GM18517 (cell line): ENCODE data around the gene ADAM17.
A peak's percentile ranks its signal among the peaks of the same experiment; 100 is the strongest.

ENCODE experiments used
- ATAC-seq: cut with Tn5 transposase; IDR thresholded peaks from one replicate; pipeline ENCODE4 v1.9.1; 2021; ENCODE audit warnings: mild to moderate bottlenecking, moderate library complexity; ENCODE audit not compliant: unreplicated experiment

ADAM17 gene

DNA sequence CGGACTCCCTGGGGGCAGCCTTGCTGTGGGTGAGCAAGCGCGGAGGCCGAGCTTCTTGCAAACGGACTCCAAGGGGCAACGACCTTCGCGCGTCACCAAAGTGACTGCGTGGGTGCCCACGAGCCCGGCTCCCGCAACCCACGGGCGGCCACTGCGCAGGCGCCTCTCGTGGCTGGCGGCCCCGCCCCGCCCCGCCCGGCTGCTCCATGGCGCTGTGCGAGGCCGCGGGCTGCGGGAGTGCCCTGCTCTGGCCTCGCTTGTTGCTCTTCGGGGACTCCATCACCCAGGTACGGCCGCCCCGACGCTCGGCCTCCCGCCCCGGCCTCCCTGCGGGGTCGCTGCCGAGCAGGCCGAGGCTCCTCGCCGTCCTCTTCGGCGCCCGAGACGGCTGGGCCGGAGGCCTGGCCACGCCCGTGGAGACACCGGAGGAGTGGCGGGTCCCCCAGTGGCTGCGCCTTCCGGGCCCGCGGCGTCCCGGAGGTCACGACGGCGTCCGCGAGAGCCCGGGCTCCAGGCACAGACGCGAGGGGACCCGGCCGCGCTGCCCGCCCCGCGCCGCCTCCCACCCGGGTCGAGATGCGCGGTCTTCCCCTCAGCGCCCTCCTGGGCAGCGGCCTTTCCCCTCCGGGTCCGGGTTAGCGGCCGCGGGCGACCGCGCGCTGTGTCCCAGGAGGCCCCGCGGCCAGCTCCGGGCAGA lies 81.1 kb downstream of the ADAM17 start, which contains the start of gene IAH1:
Gene IAH1 (plus strand): TSS at position 191 of the 697 bp plus-strand sequence. CDS start 16 bp downstream, at position 207.
- ATAC-seq, result peak; percentile 75

DNA sequence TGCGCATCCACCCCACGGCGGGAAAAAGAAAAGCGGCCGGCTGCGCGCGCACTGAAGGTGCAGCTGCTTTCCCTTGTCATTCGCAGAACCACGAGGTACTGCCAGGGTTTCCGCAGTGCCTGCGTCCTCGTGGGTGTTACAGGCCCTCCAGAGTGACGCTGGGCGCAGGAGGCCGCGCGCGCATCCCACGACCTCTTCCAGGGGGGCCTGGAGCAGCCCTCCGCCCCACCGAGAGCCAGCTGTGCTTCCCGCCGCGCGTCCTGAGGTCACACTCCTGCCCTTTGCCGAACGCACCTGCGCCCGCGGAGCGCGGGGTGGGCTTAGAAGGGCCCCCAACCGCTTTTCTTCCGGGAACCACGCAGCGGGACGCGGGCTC lies 81.7 kb downstream of the ADAM17 start:
- ATAC-seq, result peak; percentile 24

DNA sequence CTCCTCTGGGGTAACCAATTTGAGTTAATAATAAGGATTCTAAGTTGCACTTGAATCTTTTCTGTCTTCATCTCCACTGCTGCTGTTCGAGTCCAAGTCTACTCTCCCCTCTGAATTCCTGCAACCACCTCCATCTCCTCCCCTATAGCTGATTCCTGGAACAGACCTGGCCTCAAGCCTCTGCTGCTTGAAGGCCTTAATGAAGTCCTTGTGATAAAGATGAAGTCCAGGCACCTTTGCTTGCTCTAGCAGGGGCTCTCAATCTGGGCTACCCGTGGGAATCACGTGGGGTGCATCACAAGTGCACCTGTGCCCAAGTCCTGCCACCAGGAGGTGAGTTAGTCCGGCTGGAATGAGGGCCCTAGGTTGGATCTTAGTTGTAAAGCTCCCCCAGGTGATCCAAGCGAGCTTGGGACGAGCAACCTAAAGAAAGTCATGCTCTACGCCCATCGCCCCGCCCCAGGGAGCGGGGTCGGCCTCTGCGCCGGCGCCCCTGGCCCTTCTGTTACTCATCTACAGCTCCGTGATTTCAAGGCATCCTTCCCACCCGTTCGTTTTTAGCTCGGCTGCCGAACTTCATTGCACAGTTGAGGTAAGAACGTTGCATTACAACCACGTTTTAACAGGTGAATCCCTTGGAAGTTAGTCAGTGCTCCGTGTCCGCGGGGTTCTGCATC lies 82.2 kb downstream of the ADAM17 start:
- peak; percentile 8 for ATAC-seq

DNA sequence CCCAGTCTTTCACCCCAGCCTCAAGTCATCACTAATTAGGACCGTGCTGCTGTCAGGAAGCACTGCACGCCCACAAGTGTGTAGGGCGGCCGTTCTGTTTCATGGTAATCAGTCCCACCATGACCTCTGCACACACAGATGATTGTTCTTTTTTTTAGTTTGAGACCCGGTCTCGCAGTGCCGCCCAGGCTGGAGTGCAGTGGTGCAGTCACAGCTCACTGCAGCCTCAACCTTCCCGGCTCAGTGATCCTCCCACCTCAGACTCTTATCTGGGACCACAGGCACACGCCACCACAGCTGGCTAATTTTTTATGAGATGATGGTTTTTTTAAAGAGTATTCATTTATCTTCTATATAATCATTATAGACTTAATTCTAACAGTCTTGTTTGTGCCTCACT lies 83.1 kb downstream of the ADAM17 start:
- ATAC-seq, result no peak

DNA sequence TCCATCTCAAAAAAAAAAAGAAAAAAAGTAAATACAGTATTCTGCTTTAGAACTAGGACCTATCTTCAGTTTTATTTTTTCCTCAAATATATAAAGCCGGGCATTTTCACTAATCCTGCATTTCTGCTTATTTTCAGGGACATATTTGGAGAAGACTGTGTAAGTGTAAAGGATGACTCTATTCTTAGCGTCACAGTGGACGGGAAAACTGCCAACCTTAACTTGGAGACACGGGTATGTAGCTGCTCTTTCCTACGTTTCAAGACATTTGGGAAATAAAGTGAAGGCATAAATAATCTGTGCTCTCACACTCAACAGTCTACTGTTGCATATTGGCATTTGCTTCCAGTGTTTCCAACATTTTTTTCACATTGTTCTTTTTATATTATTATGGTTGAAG lies 84.4 kb downstream of the ADAM17 start:
- ATAC-seq, result no peak

DNA sequence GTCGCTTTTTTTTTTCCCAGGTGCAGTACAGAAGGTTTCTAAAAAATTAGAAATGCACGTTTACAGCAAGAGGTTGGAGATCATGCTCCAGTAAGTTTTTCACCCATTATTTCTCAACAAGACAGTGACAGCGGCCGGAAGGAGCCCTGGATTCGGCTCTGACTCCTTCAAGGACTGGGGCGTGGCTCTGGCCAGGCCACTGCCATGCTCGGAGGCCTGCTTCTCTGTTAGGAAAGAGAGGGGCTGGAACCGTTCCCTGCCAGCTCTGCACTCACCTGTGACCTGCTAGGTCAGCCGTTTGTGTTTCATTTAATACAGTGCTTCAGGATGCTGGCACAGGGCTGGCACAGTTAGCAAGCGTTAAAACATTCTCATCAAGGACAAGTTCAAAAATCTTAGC lies 87.9 kb downstream of the ADAM17 start:
- ATAC-seq, result no peak

DNA sequence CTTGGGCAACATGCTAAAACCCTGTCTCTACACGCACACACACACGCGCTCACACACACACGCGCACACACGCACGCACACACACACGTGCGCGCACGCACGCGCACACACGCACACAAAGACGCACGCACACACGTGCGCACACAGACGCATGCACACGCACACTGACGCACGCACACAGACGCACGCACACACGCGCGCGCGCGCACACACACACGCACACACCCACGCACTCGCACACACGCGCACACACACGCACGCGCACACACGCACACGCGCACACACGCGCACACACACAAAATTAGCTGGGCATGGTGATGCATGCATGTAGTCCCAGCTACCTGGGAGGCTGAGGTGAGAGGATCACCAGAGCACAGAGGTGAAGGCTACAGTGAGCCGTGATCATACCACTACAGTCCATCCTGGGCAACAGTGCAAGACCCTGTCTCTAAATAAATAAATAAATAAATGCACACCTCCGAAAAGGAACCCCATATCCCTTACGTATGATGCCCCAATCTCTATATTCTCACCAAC lies 89.4 kb downstream of the ADAM17 start:
- no peak for ATAC-seq

DNA sequence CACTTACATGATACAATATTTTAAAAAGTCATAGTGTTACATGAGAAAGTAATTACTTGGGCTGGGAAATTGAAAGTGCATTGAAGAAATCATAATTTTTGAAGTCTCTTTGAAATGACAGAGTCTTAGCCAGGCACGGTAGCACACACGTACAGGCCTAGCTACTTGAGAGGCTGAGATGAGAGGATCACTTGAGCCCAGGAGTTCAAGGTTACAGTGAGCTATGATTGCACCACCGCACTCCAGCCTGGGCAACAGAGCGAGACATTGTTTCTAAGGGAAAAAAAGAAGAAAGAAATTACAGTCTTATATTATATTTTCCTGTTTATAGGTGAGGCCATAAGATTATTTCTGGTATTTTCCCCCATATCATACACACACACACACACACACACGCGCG lies 90.5 kb downstream of the ADAM17 start:
- no peak for ATAC-seq

DNA sequence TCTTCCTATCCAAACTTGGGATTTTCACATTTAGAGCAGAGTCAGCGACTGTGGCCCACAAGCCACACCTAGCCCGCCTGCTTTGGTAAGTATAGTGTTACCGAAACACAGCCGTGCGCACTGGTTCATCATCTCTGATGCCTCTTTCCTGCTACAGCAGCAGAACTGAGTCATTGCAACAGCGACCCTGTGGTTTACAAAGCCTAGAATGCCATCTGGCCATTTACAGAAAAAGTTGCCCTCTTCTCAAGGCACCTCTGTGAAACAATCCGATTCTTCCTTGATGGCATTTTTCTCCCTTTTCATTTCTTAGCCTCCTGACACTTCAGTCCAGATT lies 92.0 kb downstream of the ADAM17 start:
- no peak for ATAC-seq

DNA sequence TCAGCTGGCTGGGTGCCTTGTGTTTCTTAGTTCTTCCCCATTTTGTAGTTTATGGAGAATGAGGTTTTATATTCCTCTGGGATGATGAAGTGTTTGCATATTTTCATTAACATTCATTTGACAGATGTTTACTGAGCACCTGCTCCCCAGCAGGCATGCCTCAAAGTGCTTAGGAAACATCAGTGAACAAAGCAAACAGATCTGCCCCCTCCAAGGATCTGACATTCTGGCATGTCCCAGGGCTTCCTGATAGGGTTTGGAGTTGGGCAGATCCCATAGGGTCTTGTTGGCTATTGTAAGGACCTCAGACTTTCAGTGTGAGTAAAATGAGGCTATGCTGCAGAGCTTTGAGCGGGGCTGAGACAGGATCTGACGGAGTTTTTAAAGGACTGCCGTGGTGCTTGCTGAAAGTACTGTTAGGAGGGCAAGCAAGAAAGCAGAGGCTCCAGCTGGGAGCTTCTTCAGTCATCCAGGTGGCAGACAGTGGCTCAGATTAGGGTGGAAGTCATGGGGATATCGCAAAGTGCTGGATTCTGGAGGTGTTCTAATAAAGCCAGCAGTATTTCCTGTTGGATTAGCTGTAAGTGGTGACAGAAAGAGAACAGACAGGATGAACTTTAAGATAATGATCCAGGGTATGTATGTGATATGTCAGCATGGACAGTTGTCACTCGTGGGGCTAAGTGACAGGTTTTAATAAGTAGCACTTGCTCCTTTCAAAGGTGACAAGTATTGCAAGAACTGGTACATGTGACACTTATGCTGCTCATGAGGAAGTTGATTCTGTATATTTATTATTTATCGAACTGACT lies 92.5 kb downstream of the ADAM17 start:
- no peak for ATAC-seq

DNA sequence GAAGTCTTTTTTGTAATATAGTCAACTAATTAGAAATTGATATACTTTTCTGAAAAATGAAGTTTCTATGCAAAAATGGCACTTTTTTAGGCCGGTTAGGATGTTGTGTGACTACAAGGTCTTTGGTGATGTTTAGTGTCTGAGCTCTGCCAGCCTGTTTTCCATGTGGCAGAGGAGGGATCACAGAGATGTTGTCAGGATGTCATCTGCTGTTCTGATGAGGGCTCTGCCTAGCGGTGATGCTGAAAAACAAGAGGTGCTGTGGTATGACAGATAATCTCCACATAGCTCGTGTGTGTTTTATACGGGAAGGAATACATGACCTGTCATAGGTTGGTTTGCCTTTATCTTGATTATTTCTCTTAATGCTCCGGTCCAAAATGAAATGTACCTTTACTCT lies 93.3 kb downstream of the ADAM17 start:
- no peak for ATAC-seq

DNA sequence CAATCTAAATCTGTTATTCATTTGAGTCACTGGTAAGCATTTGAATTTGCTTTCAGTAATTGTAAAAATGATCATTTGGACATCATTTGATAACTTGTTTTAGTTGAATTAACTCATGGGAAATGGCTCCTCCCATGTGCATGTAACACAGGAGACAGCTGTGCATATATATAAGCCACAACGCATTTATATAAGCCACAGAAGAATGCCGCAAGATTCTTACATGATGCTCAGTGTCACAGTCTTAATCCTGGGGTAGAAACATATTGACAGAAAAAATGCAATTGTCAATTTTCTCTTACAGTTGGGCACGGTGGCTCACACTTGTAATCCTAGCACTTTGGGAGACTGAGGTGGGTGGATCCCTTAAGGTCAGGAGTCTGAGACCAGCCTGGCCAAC lies 94.6 kb downstream of the ADAM17 start:
- no peak for ATAC-seq

DNA sequence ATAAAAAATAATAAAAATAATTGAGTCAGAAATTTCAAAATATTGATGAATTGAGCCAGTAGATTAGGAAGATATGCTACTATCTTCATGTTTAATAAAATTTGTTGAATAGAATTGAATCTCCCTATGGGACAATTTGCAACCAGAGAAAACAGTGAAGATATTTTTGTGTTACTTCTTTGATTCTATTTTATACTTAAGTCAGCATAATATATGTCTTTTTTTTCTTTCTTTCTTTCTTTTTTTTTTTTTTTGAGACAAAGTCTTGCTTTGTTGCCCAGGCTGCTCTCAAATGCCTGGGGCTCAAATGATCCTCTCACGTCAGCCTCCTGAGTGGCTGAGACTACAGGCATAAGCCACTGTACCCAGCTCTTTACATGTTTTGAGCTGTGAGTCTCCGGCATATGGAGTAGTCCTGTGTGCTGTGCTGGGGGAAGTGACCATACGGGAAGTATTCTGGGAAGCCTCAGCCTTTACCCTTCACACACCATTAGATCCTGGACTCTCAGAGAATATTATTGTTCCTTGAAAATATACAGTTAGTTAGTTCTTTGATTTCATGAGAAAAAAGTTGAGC lies 95.1 kb downstream of the ADAM17 start:
- ATAC-seq, result no peak

DNA sequence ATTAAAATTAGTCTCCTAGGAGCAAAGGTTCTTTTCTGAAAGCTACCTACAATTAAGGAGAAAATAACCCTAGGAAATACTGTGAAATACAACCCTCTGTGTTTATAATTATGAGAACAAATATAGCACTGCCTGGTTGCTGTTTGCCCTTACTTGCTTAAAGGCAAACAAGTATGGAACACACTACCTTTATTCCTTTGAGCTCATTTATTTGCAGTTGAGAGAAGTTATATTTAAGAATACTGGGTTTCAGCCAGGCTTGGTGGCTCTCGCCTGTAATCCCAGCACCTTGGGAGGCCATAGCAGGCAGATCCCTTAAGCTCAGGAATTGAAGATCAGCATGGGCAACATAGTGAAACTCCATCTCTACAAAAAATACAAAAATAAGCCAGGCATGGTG lies 104.4 kb downstream of the ADAM17 start:
- ATAC-seq, result no peak

DNA sequence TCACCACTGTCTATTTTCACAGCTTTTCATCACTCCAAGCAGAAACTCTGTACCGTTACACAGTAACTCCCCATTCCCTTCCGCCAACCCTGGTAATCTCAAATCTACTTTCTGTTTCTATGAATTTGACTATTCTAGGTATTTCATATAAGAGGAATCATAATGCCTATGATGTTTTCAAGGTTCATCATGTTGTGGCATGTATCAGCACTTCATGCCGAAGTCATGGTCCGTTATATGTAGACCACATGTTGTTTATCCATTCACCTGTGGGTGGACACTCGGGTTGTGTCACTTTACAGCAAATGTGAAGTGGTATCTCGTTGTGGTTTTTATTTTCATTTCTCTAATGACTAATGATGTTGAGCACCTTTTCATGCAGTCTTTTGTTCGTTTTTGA lies 110.5 kb downstream of the ADAM17 start:
- no peak for ATAC-seq

DNA sequence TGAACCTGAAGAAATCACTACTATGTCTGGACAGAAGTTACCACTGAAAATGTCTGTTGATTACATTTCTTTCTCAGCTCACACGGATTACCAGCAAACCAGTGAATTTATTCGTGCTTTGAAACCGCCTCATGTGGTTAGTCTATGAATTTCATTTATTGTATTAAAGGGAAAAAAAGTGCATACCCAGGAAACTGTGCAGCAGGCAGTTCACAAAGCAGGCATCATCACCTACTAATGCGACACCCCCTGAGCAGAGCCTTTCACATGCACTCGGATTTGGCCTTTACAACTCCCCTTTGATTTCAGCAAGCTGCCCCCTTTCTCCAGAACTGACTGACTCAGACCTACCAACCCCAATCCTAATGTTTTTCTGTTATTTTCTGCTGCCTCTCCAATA lies 112.1 kb downstream of the ADAM17 start:
- no peak for ATAC-seq

DNA sequence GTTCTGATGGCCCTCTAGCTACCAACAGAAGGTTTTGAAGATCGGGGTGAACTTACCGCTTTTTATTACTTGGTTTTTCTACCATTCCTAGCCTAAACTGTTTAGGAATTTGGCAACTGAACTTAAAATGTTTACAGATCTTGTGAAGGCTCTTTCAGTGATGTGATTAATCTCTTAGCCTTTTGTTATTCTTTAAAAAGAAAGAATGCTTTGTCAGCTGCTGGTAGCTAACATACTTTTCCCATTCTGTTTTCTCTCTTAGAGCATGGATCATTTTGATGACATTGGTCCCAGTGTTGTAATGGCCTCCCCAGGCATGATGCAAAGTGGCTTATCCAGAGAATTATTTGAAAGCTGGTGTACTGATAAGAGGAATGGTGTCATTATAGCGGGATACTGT lies 114.1 kb downstream of the ADAM17 start:
- ATAC-seq, result no peak

DNA sequence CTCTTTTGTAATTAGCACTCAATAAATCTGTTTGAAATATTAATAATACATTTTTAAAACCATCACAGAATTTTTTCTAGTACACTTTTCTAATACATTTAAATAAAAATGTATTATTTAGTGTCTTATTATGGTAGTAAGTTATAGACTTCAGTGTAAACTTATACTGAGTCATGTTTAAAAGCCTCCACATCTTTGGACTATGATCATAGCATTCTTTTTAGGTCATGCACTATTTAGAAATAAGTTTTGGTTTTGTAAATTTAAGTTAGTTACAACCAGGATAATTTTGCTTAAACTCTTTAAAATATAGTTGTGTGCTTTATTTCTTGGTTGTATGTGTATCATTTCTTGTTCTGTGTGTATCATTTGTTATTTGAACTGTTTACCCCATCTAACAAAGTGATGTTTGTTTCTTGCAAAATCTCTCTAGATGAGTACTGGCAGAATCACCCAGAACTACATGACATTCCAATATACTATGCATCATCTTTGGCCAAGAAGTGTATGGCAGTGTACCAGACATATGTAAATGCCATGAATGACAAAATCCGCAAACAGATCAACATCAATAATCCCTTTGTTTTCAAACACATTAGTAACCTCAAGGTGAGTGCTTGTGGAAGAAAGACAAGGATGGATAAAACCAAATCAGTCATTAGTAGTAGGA lies 115.4 kb downstream of the ADAM17 start:
- no peak for ATAC-seq

DNA sequence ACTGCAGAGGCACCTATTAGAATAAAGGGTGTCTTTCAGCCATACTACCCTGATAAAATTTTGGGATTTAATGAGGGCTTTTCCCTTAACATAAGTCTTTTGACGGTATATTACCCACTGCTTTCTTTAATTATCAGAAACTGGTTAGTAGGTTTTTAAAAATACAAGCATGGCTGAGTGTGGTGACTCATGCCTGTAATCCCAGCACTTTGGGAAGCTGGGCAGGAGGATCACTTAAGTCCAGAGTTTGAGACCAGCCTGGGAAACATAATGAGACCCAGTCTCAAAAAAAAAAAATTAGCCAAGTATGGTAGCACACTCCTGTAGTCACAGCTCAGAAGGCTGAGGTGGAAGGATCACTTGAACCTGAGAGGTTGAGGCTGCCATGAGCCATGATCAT lies 116.1 kb downstream of the ADAM17 start:
- no peak for ATAC-seq
